SU-DHL-6 (cell line): ENCODE data around the gene LDB3.

Source experiments
- EZH2phosphoT487 ChIP-seq: fragments of 200-600 bp; sonication (generic), shearing (Covaris generic); conservative IDR thresholded peaks from 2 replicates; pipeline ENCODE4 v1.6.1; 2018; ENCODE audit warnings: mild to moderate bottlenecking, antibody characterized with exemption, low read length, moderate library complexity, mixed read lengths
- TF ChIP-seq, protein P1 (sequence below): fragments of 200-600 bp; sonication (generic); IDR thresholded peaks from one replicate; pipeline ENCODE4 v1.5.1; 2017; ENCODE audit warnings: antibody characterized with exemption, mild to moderate bottlenecking, low read length, moderate library complexity; ENCODE audit not compliant: insufficient read depth, poor library complexity, severe bottlenecking

- TF ChIP-seq, protein P1, sequence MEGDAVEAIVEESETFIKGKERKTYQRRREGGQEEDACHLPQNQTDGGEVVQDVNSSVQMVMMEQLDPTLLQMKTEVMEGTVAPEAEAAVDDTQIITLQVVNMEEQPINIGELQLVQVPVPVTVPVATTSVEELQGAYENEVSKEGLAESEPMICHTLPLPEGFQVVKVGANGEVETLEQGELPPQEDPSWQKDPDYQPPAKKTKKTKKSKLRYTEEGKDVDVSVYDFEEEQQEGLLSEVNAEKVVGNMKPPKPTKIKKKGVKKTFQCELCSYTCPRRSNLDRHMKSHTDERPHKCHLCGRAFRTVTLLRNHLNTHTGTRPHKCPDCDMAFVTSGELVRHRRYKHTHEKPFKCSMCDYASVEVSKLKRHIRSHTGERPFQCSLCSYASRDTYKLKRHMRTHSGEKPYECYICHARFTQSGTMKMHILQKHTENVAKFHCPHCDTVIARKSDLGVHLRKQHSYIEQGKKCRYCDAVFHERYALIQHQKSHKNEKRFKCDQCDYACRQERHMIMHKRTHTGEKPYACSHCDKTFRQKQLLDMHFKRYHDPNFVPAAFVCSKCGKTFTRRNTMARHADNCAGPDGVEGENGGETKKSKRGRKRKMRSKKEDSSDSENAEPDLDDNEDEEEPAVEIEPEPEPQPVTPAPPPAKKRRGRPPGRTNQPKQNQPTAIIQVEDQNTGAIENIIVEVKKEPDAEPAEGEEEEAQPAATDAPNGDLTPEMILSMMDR: no peak
- no peak for TF ChIP-seq EZH2phosphoT487
Observed at GRCh38 chr10:86693275-86693674, 25.0 kb downstream of the LDB3 start.
